CD8-positive, alpha-beta memory T cell (primary cell): ENCODE results near the gene ALDH1A2. TPM values are rescaled to one million over a fixed set of nuclear protein-coding genes. Genes with fewer than 3 reads are reported as not detected.

Experiments used
- CTCF ChIA-PET: fragments of 350-600 bp; sonication (Branson Sonifier 250); formaldehyde crosslinking; loops from one replicate; lab custom pipeline; 2021; ENCODE audit warnings: antibody characterized with exemption; lab: Charles Lee
- POLR2A ChIA-PET: fragments of 350-600 bp; sonication (Branson Sonifier 250); formaldehyde crosslinking; loops from one replicate; lab custom pipeline; 2021; ENCODE audit warnings: antibody characterized with exemption; lab: Charles Lee
- DNase-seq, 5 donors: peaks; one replicate each; pipeline versions ENCODE4 v3.0.0 to v3.0.0-alpha.2; 2020 to 2022; ENCODE audit warnings: mixed read lengths in 1 of 5
- H3K27ac ChIP-seq: one replicate; pipeline ENCODE4 v1.7.0; 2013; ENCODE audit warnings: low read depth, mild to moderate bottlenecking, low read length, moderate library complexity
- H3K27me3 ChIP-seq: 2 replicates; pipeline ENCODE4 v1.7.0; 2013; ENCODE audit warnings: low read length, mild to moderate bottlenecking; ENCODE audit not compliant: insufficient read depth, poor library complexity, severe bottlenecking
- H3K36me3 ChIP-seq: 2 replicates; pipeline ENCODE4 v1.7.0; 2013; ENCODE audit warnings: mild to moderate bottlenecking, low read length, moderate library complexity; ENCODE audit not compliant: insufficient read depth
- H3K4me1 ChIP-seq: 2 replicates; pipeline ENCODE4 v1.7.0; 2013; ENCODE audit warnings: mild to moderate bottlenecking, low read length, moderate library complexity; ENCODE audit not compliant: insufficient read depth
- H3K4me3 ChIP-seq: 2 replicates; pipeline ENCODE4 v1.7.0; 2013; ENCODE audit warnings: mild to moderate bottlenecking, low read length
- H3K9me3 ChIP-seq: 2 replicates; pipeline ENCODE4 v1.7.0; 2013; ENCODE audit warnings: mild to moderate bottlenecking, low read length
- H3K27ac Mint-ChIP-seq, 8 donors: one replicate each; pipeline ENCODE4 v1.8.0; 2020 to 2021; ENCODE audit warnings: mixed read lengths in 8 of 8, mild to moderate bottlenecking in 6 of 8, inconsistent platforms in 3 of 8, moderate library complexity in 3 of 8
- H3K27me3 Mint-ChIP-seq, 2 donors: one replicate each; pipeline ENCODE4 v1.8.0; 2020 to 2021; ENCODE audit warnings: mixed read lengths in 2 of 2, mild to moderate bottlenecking in 1 of 2, moderate library complexity in 1 of 2
- H3K36me3 Mint-ChIP-seq, 3 donors: one replicate each; pipeline ENCODE4 v1.8.0; 2020 to 2021; ENCODE audit warnings: mixed read lengths in 3 of 3, inconsistent platforms in 1 of 3, mild to moderate bottlenecking in 1 of 3
- H3K4me1 Mint-ChIP-seq, 3 donors: one replicate each; pipeline ENCODE4 v1.8.0; 2020 to 2021; ENCODE audit warnings: mixed read lengths in 3 of 3, inconsistent platforms in 1 of 3, mild to moderate bottlenecking in 1 of 3
- H3K4me3 Mint-ChIP-seq, 7 donors: one replicate each; pipeline ENCODE4 v1.8.0; 2020 to 2021; ENCODE audit warnings: mixed read lengths in 7 of 7, mild to moderate bottlenecking in 6 of 7, moderate library complexity in 4 of 7, inconsistent platforms in 2 of 7
- H3K9me3 Mint-ChIP-seq, 5 donors: one replicate each; pipeline ENCODE4 v1.8.0; 2020 to 2022; ENCODE audit warnings: mixed read lengths in 5 of 5, mild to moderate bottlenecking in 3 of 5, moderate library complexity in 2 of 5, inconsistent platforms in 1 of 5
- polyA plus RNA-seq: library from polyadenylated mRNA; unstranded; fragments of 300-500 nt; fragmentation: Illumina TruSeq; gene quantifications from one replicate; pipeline ENCODE4 v1.2.3, GENCODE V29; 2021
- total RNA-seq, 2 experiments: library from RNA; stranded (reverse); gene quantifications; one replicate each; pipeline ENCODE4 v1.2.3, GENCODE V29; 2021

ALDH1A2 gene
- total and polyA plus RNA-seq, 3 experiments from 2014 or later, result 0.33 TPM; not detected in 2

GRCh38 chr15:58064980-58065444 lies 499 bp downstream of the ALDH1A2 start:
- H3K27me3 Mint-ChIP-seq, result peaks cover 61 to 76% of the 10 kb centered on the region in 2 donors

GRCh38 chr15:58064082-58064979 lies 1.2 kb downstream of the ALDH1A2 start:
- Mint-ChIP-seq H3K4me3 (peak overlapping the region in 2 of 7 donors; percentile 16 to 72), H3K27ac (no peak overlapping the region), H3K27me3 (peaks cover 59 to 71% of the 10 kb centered on the region in 2 donors), H3K9me3 (peaks cover 1 to 11% (median 6%) of the 10 kb centered on the region in 5 donors), H3K4me1 (peaks cover 3 to 15% (median 10%) of the 10 kb centered on the region in 3 donors), H3K36me3 (peaks cover 0 to 4% (median 0%) of the 10 kb centered on the region in 3 donors)
- Histone ChIP-seq H3K27ac (peak overlapping the region; percentile 66), H3K36me3 (no peaks in the 10 kb centered on the region), H3K27me3 (peaks cover 27% of the 10 kb centered on the region), H3K4me3 (no peak overlapping the region), H3K9me3 (no peaks in the 10 kb centered on the region), H3K4me1 (no peaks in the 10 kb centered on the region)
- DNase-seq, result no peak
- CTCF ChIA-PET, result no interaction called here
- POLR2A ChIA-PET, result no interaction called here

More at GRCh38 chr15:58064980-58065444, 499 bp downstream of the ALDH1A2 start:
- Histone ChIP-seq H3K27me3 (peaks cover 27% of the 10 kb centered on the region), H3K4me3 (no peak overlapping the region), H3K36me3 (no peaks in the 10 kb centered on the region), H3K27ac (peak overlapping the region; percentile 66), H3K9me3 (no peaks in the 10 kb centered on the region), H3K4me1 (no peaks in the 10 kb centered on the region)
- Mint-ChIP-seq H3K36me3 (peaks cover 0 to 4% (median 0%) of the 10 kb centered on the region in 3 donors), H3K4me3 (peak overlapping the region in 3 of 7 donors; percentile 28 to 72 (median 43)), H3K4me1 (peaks cover 3 to 15% (median 10%) of the 10 kb centered on the region in 3 donors), H3K27ac (no peak overlapping the region), H3K9me3 (peaks cover 1 to 11% (median 6%) of the 10 kb centered on the region in 5 donors)
- no peak for DNase-seq
- POLR2A ChIA-PET, result no interaction called here
- CTCF ChIA-PET, result no interaction called here

- POLR2A ChIA-PET, result no interaction called here
- Mint-ChIP-seq H3K36me3 (peaks cover 0 to 4% (median 0%) of the 10 kb centered on the region in 3 donors), H3K27me3 (peaks cover 55 to 71% of the 10 kb centered on the region in 2 donors), H3K4me1 (peaks cover 3 to 15% (median 10%) of the 10 kb centered on the region in 3 donors), H3K9me3 (peaks cover 1 to 11% (median 6%) of the 10 kb centered on the region in 5 donors), H3K4me3 (no peak overlapping the region), H3K27ac (no peak overlapping the region)
- DNase-seq, result no peak
- H3K27me3 ChIP-seq, result peaks cover 27% of the 10 kb centered on the region
- H3K27ac ChIP-seq, result peak overlapping the region; percentile 66
- H3K4me3 ChIP-seq, result no peak overlapping the region
- H3K9me3 ChIP-seq, result no peaks in the 10 kb centered on the region
- CTCF ChIA-PET, result no interaction called here
- no peaks in the 10 kb centered on the region for H3K4me1 ChIP-seq
- no peaks in the 10 kb centered on the region for H3K36me3 ChIP-seq
Measured at GRCh38 chr15:58063614-58064013, 1.9 kb downstream of the ALDH1A2 start.

- peaks cover 1 to 11% (median 6%) of the 10 kb centered on the region in 5 donors for H3K9me3 Mint-ChIP-seq
- H3K27me3 Mint-ChIP-seq, result peaks cover 53 to 72% of the 10 kb centered on the region in 2 donors
- peaks cover 0 to 4% (median 0%) of the 10 kb centered on the region in 3 donors for H3K36me3 Mint-ChIP-seq
- Histone ChIP-seq H3K4me1 (no peaks in the 10 kb centered on the region), H3K27me3 (peaks cover 27% of the 10 kb centered on the region), H3K9me3 (no peaks in the 10 kb centered on the region), H3K4me3 (no peak overlapping the region), H3K27ac (peak overlapping the region; percentile 66), H3K36me3 (no peaks in the 10 kb centered on the region)
- CTCF ChIA-PET, result no interaction called here
- H3K27ac Mint-ChIP-seq, result no peak overlapping the region
- peaks cover 3 to 15% (median 10%) of the 10 kb centered on the region in 3 donors for H3K4me1 Mint-ChIP-seq
- DNase-seq, result no peak
- H3K4me3 Mint-ChIP-seq, result no peak overlapping the region
- POLR2A ChIA-PET, result no interaction called here
Measured at GRCh38 chr15:58062983-58063382, 2.5 kb downstream of the ALDH1A2 start.

- POLR2A ChIA-PET, result no interaction called here
- CTCF ChIA-PET, result interaction anchor here (1.1 kb wide), 1 partner anchor 8 kb away, joined by 3 read pairs; no protein-coding TSS in a partner anchor
- peaks cover 51 to 70% of the 10 kb centered on the region in 2 donors for H3K27me3 Mint-ChIP-seq
- H3K27me3 ChIP-seq, result peaks cover 27% of the 10 kb centered on the region
- H3K9me3 ChIP-seq, result no peaks in the 10 kb centered on the region
- H3K36me3 Mint-ChIP-seq, result peaks cover 0 to 4% (median 0%) of the 10 kb centered on the region in 3 donors
- H3K4me3 Mint-ChIP-seq, result no peak overlapping the region
- no peak for DNase-seq
- no peaks in the 10 kb centered on the region for H3K36me3 ChIP-seq
- peaks cover 1 to 11% (median 6%) of the 10 kb centered on the region in 5 donors for H3K9me3 Mint-ChIP-seq
- H3K27ac ChIP-seq, result peak overlapping the region; percentile 66
- H3K4me1 Mint-ChIP-seq, result peaks cover 3 to 15% (median 10%) of the 10 kb centered on the region in 3 donors
- no peak overlapping the region for H3K4me3 ChIP-seq
- H3K27ac Mint-ChIP-seq, result no peak overlapping the region
- H3K4me1 ChIP-seq, result no peaks in the 10 kb centered on the region
Measured at GRCh38 chr15:58062175-58062574, 3.3 kb downstream of the ALDH1A2 start.

GRCh38 chr15:58060575-58060974 lies 4.9 kb downstream of the ALDH1A2 start:
- Mint-ChIP-seq H3K4me3 (no peak overlapping the region), H3K36me3 (no peaks in the 10 kb centered on the region), H3K27me3 (peaks cover 45 to 63% of the 10 kb centered on the region in 2 donors), H3K27ac (no peak overlapping the region), H3K4me1 (peaks cover 0 to 7% (median 3%) of the 10 kb centered on the region in 3 donors), H3K9me3 (peaks cover 1 to 11% (median 6%) of the 10 kb centered on the region in 5 donors)
- H3K36me3 ChIP-seq, result no peaks in the 10 kb centered on the region
- POLR2A ChIA-PET, result no interaction called here
- no peak overlapping the region for H3K27ac ChIP-seq
- no peak overlapping the region for H3K4me3 ChIP-seq
- CTCF ChIA-PET, result no interaction called here
- H3K9me3 ChIP-seq, result no peaks in the 10 kb centered on the region
- H3K4me1 ChIP-seq, result no peaks in the 10 kb centered on the region
- DNase-seq, result no peak
- H3K27me3 ChIP-seq, result peaks cover 27% of the 10 kb centered on the region

GRCh38 chr15:58058729-58059128 lies 6.8 kb downstream of the ALDH1A2 start:
- Histone ChIP-seq H3K4me1 (no peaks in the 10 kb centered on the region), H3K27ac (no peak overlapping the region), H3K36me3 (no peaks in the 10 kb centered on the region), H3K27me3 (peaks cover 9% of the 10 kb centered on the region), H3K9me3 (no peaks in the 10 kb centered on the region), H3K4me3 (no peak overlapping the region)
- H3K27ac Mint-ChIP-seq, result no peak overlapping the region
- no peaks in the 10 kb centered on the region for H3K4me1 Mint-ChIP-seq
- no peaks in the 10 kb centered on the region for H3K36me3 Mint-ChIP-seq
- ChIA-PET CTCF (no interaction called here), POLR2A (no interaction called here)
- no peak overlapping the region for H3K4me3 Mint-ChIP-seq
- peaks cover 0 to 3% (median 0%) of the 10 kb centered on the region in 5 donors for H3K9me3 Mint-ChIP-seq
- H3K27me3 Mint-ChIP-seq, result peaks cover 36 to 66% of the 10 kb centered on the region in 2 donors
- DNase-seq, result no peak

GRCh38 chr15:58058073-58058472 lies 7.4 kb downstream of the ALDH1A2 start:
- Mint-ChIP-seq H3K4me3 (no peak overlapping the region), H3K36me3 (no peaks in the 10 kb centered on the region), H3K27ac (no peak overlapping the region), H3K4me1 (no peaks in the 10 kb centered on the region), H3K27me3 (peaks cover 31 to 65% of the 10 kb centered on the region in 2 donors), H3K9me3 (peaks cover 0 to 2% (median 0%) of the 10 kb centered on the region in 5 donors)
- Histone ChIP-seq H3K27ac (no peak overlapping the region), H3K27me3 (peaks cover 5% of the 10 kb centered on the region), H3K9me3 (no peaks in the 10 kb centered on the region), H3K4me1 (no peaks in the 10 kb centered on the region), H3K36me3 (no peaks in the 10 kb centered on the region), H3K4me3 (no peak overlapping the region)
- DNase-seq, result no peak
- ChIA-PET CTCF (no interaction called here), POLR2A (no interaction called here)
